ENCODE data around the gene SLC66A1. TPM values are rescaled to one million over a fixed set of nuclear protein-coding genes. Genes with fewer than 3 reads are reported as not detected.

Gene SLC66A1
- total RNA-seq, 1 experiment from 2014 or later = 27.7 TPM

DNA sequence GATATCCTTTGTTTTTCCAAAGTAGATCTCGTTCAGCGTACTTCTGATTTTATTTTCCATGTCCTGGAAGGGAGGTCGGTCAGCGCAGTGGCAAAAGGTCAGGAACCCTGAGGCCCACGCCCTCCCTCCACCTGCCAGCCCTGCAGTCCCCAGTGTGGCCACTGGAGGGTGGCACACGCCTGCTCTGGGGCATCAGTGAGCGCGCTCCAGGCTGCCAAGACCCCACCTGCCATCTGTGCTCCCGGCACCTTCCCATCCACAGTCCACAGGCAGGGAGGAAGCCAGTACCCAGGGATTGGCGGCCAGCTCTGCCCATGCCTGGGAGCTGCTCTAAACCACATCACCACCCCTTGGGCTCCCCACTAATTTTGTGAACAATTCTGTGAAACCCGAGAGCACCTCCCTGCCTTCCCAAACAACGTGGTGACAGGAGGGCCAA is 32.3 kb downstream of the SLC66A1 start:
- no peak overlapping the region for H3K27ac ChIP-seq (ENCODE audit: low read length)
- H3K4me2 ChIP-seq (ENCODE audit: low read length) = no peak overlapping the region
- ATAC-seq = peak; percentile 76
- no peaks in the 10 kb centered on the region for H3K9me3 ChIP-seq (ENCODE audit: low read length)
- H3K9ac ChIP-seq (ENCODE audit: low read length) = no peak overlapping the region
- H2AFZ ChIP-seq (ENCODE audit: low read length) = no peak overlapping the region
- no peak for TF ChIP-seq EZH2 (IDR thresholded peaks at IDR 0.05; ENCODE audit: low read length, unreplicated experiment)
- TF ChIP-seq, protein P1, sequence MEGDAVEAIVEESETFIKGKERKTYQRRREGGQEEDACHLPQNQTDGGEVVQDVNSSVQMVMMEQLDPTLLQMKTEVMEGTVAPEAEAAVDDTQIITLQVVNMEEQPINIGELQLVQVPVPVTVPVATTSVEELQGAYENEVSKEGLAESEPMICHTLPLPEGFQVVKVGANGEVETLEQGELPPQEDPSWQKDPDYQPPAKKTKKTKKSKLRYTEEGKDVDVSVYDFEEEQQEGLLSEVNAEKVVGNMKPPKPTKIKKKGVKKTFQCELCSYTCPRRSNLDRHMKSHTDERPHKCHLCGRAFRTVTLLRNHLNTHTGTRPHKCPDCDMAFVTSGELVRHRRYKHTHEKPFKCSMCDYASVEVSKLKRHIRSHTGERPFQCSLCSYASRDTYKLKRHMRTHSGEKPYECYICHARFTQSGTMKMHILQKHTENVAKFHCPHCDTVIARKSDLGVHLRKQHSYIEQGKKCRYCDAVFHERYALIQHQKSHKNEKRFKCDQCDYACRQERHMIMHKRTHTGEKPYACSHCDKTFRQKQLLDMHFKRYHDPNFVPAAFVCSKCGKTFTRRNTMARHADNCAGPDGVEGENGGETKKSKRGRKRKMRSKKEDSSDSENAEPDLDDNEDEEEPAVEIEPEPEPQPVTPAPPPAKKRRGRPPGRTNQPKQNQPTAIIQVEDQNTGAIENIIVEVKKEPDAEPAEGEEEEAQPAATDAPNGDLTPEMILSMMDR (conservative IDR thresholded peaks at IDR 0.05; ENCODE audit: low read depth, low read length) = peak; percentile 86
- peaks cover 6% of the 10 kb centered on the region; the same call in 1 of the 2 replicates for H3K36me3 ChIP-seq (ENCODE audit: low read depth, low read length)
- no peak overlapping the region for H3K4me3 ChIP-seq (ENCODE audit: low read length)
- no peaks in the 10 kb centered on the region for H4K20me1 ChIP-seq (ENCODE audit: low read length)
- H3K9me2 ChIP-seq (replicated peaks; ENCODE audit: low read length) = no peaks in the 10 kb centered on the region
- intact Hi-C loops (cut with micrococcal nuclease) = loop anchor here (5.0 kb wide), 1 partner anchor 308 kb away; no protein-coding TSS in a partner anchor
- H3K79me2 ChIP-seq (ENCODE audit: low read length) = no peaks in the 10 kb centered on the region
- ChIA-PET CTCF (interaction anchor here (0.5 kb wide), 1 partner anchor 269 kb away, joined by 3 read pairs; no protein-coding TSS in a partner anchor), POLR2A (ENCODE audit: unreplicated experiment) (no interaction called here)
- no peaks in the 10 kb centered on the region for H3K27me3 ChIP-seq (ENCODE audit: low read length)
- no peaks in the 10 kb centered on the region for H3K4me1 ChIP-seq (ENCODE audit: insufficient read depth, low read length)
- no peaks in the 10 kb centered on the region for H3F3A ChIP-seq (ENCODE audit: low read length, unreplicated experiment)
- no TSS peak for BruUV-seq (replicated peaks)
- DNase-seq = peak; percentile 50

DNA sequence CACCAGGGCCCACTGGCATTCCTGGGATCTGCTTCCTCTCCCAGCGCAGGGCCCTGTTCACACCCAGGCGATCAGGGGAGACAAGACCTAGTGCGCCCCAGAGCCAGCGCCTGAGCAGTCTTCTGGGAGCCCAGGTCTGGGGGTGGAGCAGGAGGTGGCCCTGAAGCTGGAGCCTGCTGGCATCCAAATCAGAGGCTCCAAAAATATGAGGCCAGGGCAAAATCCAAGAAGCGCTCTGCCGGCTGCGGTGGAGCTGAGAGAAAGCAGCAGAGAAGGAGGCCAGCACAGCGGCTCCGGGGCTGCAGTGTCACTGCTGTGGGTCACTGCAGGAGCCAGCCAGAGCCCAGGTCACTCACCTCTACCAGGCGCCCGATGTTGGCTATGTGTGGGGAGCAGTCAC is 32.7 kb downstream of the SLC66A1 start:
- Histone ChIP-seq H4K20me1 (ENCODE audit: low read length) (no peaks in the 10 kb centered on the region), H2AFZ (ENCODE audit: low read length) (no peak overlapping the region), H3K27me3 (ENCODE audit: low read length) (no peaks in the 10 kb centered on the region), H3F3A (ENCODE audit: low read length, unreplicated experiment) (no peaks in the 10 kb centered on the region), H3K4me1 (ENCODE audit: insufficient read depth, low read length) (no peaks in the 10 kb centered on the region), H3K79me2 (ENCODE audit: low read length) (no peaks in the 10 kb centered on the region), H3K4me2 (ENCODE audit: low read length) (no peak overlapping the region), H3K9me2 (replicated peaks; ENCODE audit: low read length) (no peaks in the 10 kb centered on the region), H3K9ac (ENCODE audit: low read length) (no peak overlapping the region), H3K9me3 (ENCODE audit: low read length) (no peaks in the 10 kb centered on the region), H3K36me3 (ENCODE audit: low read depth, low read length) (peaks cover 6% of the 10 kb centered on the region; the same call in 1 of the 2 replicates), H3K4me3 (ENCODE audit: low read length) (no peak overlapping the region), H3K27ac (ENCODE audit: low read length) (no peak overlapping the region)
- ATAC-seq (0 out of 2 replicates have a peak, but pooled peaks have one; percentile 12), DNase-seq (no peak)
- no TSS peak for BruUV-seq (replicated peaks)
- CTCF ChIA-PET = interaction anchor here (0.5 kb wide), 1 partner anchor 269 kb away, joined by 3 read pairs; no protein-coding TSS in a partner anchor
- TF ChIP-seq EZH2 (IDR thresholded peaks at IDR 0.05; ENCODE audit: low read length, unreplicated experiment) (no peak), EZH2phosphoT487 (IDR thresholded peaks at IDR 0.05; ENCODE audit: borderline replicate concordance, low read length) (no peak)
- TF ChIP-seq, protein P1 (conservative IDR thresholded peaks at IDR 0.05; ENCODE audit: low read depth, low read length) = no peak
- POLR2A ChIA-PET (ENCODE audit: unreplicated experiment) = no interaction called here
- intact Hi-C loops (cut with micrococcal nuclease) = loop anchor here (5.0 kb wide), 1 partner anchor 307 kb away; no protein-coding TSS in a partner anchor

DNA sequence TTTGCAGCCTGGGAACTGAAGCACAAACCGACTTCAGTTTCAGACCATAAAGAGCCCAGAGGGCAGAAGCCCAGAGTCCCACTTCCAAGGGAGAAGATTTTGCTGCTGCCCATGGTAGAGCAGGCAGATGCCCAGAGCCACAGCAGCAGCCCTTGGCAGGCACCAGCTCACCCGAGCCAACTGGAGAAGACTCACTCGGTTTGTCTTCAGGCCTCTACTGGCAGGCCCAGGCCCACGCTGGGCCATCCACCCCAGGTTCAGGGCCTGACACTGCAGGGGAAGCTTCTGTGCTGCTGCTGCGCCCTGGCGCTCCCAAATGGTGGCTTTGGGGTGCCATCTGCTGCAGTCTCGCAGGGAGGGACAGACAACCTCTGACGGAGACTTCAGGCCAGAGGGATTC is 33.3 kb downstream of the SLC66A1 start:
- H3K27ac ChIP-seq (ENCODE audit: low read length) = no peak overlapping the region
- no peaks in the 10 kb centered on the region for H3F3A ChIP-seq (ENCODE audit: low read length, unreplicated experiment)
- H3K79me2 ChIP-seq (ENCODE audit: low read length) = no peaks in the 10 kb centered on the region
- no peak overlapping the region for H2AFZ ChIP-seq (ENCODE audit: low read length)
- peaks cover 6% of the 10 kb centered on the region; the same call in 1 of the 2 replicates for H3K36me3 ChIP-seq (ENCODE audit: low read depth, low read length)
- H4K20me1 ChIP-seq (ENCODE audit: low read length) = no peaks in the 10 kb centered on the region
- H3K9me3 ChIP-seq (ENCODE audit: low read length) = no peaks in the 10 kb centered on the region
- H3K9ac ChIP-seq (ENCODE audit: low read length) = no peak overlapping the region
- no TSS peak for BruUV-seq (replicated peaks)
- ATAC-seq (no peak), DNase-seq (no peak)
- no peaks in the 10 kb centered on the region for H3K9me2 ChIP-seq (replicated peaks; ENCODE audit: low read length)
- no peaks in the 10 kb centered on the region for H3K4me1 ChIP-seq (ENCODE audit: insufficient read depth, low read length)
- intact Hi-C loops (cut with micrococcal nuclease) = no loop called here
- POLR2A ChIA-PET (ENCODE audit: unreplicated experiment) = no interaction called here
- no peak overlapping the region for H3K4me3 ChIP-seq (ENCODE audit: low read length)
- H3K27me3 ChIP-seq (ENCODE audit: low read length) = no peaks in the 10 kb centered on the region
- no peak for TF ChIP-seq EZH2phosphoT487 (IDR thresholded peaks at IDR 0.05; ENCODE audit: borderline replicate concordance, low read length)
- TF ChIP-seq EZH2 (IDR thresholded peaks at IDR 0.05; ENCODE audit: low read length, unreplicated experiment) = no peak
- TF ChIP-seq, protein P1 (conservative IDR thresholded peaks at IDR 0.05; ENCODE audit: low read depth, low read length) = no peak
- CTCF ChIA-PET = no interaction called here
- no peak overlapping the region for H3K4me2 ChIP-seq (ENCODE audit: low read length)
